Panc1 (cell line): Measurements from ENCODE around the gene IRS1.

Source experiments
- CTCF ChIP-seq: fragments of 450-650 bp; IDR thresholded peaks from 2 replicates; pipeline ENCODE4 v1.5.1; 2017; ENCODE audit warnings: mild to moderate bottlenecking
- POLR2AphosphoS5 ChIP-seq: IDR thresholded peaks from 2 replicates; pipeline ENCODE4 v1.6.1; 2012; ENCODE audit warnings: mild to moderate bottlenecking, low read depth, low read length, moderate library complexity

DNA sequence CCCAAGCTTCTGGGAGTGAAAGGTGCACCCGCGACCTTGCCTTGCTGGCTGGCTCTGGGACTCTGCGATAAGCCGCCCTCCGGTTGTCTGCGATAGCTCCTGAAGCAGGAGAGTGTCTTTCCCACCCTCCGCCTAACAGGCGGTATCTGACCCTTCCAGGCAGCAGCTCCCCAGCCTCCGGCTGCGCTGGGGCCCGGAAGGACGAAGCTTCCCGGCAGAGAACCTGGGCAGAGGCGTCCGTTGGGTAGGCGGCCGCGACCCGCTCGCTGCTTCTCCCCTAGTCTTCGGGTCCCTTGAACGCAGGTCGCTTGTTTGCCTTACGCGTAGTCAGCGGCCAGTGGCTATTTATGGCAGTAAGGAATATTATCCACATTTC lies 35.8 kb upstream of the IRS1 start:
- TF ChIP-seq CTCF = no peak
- no peak for TF ChIP-seq POLR2AphosphoS5
